HG03432 (cell line): ENCODE results near the gene ARHGAP28.

Experiments
- ATAC-seq: cut with Tn5 transposase; IDR thresholded peaks from one replicate; pipeline ENCODE4 v1.9.1; 2021; ENCODE audit warnings: mild to moderate bottlenecking, moderate library complexity; ENCODE audit not compliant: unreplicated experiment

ARHGAP28 gene

DNA sequence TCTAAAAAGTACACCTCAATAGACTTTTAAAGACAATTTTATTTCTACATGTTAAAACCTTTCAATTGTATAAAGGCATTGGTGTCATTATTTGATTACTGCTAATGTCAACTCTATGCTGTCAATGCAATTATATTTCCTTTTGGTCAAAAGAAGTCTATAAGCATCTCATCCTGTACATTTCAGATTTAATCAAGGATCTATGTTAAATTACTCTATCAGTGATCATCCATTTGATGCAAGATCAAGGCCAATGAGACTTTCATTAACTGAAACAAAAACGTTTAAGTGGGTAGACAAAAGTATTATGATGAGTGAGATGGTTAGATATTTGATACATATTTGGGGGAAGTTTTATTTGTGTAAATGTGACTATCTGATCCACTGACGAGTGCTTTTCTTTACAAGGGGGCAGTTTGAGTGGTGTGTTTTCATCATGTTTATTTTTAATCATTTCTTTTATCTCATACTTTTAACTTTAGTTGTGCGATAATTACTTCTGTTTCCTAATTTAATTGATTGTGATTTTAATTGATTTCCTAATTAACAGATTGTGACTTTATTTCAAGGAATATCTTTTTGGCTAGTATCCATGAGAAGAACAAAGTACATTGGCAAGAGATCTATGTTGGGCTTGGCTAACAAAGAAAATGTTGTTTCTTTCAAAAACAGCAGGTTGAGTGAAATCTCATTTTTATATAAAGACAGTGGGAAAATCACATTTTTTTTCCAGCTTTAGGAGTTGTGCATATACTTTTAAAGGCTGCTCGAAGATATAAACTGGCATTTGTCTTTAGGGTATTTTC is 1.1 kb downstream of the ARHGAP28 start:
- ATAC-seq: no peak

DNA sequence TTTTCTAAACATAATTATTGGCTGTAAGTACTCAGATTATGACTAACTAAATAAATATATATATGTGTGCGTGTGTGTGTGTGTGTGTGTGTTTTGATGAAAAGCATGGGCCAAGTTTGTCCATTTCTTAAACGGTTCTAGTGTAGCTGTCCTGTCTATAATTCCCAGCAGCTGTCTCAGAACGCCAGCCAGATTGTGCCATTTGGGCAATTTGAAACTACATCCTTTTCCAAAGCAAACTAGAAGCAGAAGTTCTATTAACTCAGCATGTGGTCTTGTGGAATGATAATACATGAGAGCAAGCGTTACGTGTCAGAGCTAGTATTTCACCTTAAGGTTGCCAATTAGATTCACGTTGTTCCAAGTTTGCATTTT is 1.7 kb downstream of the ARHGAP28 start:
- ATAC-seq: no peak

DNA sequence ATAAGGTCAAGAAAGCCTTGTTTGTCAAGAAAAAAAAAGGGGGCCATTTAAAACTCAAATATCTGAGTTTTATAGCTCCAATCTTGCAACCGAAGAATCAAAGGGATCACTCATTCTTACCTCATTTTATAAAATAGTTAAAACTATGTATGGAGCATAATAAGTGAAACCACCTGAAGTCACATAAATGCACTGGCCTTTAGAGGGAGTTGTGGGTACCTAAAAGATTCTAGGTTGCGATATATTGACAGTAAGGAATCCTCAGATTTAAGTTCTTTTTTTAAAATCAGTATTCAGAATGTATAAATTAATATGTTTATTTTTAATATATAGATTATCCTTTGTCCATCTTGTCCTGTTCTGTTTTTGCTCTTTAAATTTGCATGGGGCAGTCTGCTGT is 3.4 kb downstream of the ARHGAP28 start:
- ATAC-seq: no peak

DNA sequence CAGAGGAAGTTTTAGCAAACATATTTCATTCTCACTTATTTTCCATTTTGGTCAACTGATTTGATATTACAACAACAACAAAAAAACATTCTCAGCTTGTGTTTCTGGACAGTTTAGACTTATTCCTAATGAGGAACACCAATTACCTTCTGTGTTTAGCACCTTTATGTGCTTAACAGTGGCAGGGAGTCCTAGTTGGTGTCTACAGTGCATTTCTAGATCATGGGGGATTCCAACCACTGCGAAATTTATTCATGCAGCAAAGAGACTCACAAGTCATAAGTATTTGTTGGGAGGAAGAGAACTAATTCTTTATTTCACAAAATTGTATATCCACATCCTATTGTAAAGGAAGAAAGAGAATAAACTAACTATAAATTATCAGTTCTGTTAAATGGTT is 4.2 kb downstream of the ARHGAP28 start:
- no peak for ATAC-seq

DNA sequence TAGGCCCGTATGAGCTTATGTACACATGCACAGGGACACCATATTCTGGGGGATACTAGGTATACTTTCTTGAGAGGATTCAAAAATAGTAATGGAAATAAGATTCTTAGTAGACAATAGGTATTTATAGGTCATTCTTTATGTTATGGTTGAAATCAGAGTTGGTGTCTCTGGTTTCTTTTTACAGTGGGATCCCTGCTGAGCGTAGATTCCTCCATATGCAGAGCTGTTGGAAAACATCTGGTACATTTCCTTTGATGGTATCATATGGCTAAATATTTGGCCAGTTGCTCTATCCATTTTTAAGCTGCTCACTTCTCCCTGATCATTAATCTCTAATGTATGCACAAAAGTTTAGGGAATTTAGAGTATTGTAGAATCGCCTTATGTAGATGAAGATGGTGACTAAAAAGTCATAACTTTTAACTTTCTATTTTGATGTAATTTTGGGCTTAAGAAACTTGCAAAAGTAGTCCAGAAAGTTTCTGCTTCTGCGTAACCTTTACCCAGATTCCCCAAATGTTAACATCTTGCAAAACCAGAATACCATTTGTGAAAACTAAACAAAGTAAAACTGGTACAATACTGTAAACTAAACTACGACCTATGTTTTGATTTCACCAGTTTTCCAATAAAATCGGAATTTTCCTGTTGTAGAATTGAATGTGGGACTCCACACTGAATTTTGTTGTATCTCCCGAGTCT is 5.4 kb downstream of the ARHGAP28 start:
- no peak for ATAC-seq

DNA sequence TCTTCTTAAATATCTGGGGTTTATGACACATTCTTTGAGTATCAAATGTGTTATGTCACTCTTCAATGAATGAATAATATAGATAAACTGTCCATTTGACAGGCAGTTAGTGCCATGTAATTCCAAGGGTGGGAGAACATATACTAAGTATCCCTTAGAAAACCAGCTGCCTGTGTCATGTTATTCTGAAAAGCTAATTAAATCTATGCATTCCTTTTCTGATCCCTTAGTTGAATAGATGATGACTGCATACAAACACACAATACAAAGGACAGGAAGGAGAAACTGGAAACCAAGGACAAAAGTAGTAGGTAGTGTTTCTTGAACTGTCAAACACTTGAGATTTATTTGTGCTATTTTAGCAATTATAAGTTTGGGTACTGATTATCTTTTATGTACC is 8.3 kb downstream of the ARHGAP28 start:
- ATAC-seq: no peak

DNA sequence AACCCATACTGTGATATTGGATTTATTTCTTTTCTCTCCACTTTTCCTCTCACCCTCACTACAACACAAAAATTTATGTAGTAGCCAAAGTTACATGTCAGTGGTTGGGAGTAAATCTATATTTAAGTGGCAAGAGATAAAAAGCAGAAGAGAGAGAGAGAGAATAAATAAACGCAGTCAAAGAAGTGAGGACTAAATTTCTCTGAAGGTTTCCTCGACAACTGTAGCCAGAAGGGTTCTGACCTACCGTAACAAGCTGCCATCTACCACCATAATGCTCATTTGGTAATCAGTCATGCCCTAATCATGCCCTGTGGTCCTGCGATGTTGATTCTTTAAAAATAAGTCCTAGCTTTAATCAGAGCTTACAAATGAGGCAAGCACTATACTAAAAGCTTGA is 9.1 kb downstream of the ARHGAP28 start:
- ATAC-seq: no peak

DNA sequence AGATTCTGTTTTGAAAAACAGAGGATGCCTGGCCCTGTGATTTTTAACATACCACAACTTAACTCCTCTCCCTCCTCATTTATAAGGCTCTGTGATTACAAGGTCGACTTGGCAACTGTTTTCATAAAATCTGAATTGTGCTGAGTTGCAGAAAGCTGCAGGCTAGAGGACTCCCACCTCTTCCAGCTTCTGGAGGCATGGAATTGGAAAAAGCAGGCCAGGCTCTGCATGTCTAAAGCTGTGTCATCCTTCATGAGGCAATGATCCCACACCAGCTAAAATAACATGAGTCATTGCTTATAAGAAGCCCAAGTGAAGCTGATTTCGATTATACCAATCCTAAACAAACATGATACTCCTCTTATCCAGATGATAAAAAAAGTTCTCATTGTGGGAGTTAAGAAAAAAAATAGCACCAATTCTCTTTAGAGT is 11.7 kb downstream of the ARHGAP28 start:
- ATAC-seq: no peak

DNA sequence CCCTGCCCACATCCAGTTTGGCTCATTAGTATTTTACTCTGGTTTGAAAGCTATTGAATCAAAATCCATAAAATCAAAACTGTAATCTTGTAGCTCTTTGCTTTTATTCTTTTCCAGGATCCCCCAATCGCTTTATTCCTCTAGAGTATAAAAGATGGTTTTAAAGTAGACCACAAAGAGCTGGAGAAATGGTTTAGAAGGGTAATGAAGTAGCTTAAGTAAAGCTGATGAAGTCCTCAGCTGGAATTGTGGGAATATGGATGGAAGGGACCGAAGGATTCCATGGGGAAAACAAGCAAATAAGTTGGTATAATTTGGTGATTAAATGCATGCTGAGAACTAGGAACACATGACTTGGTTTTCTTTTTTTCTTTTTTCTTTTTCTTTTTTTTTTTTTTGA is 12.3 kb downstream of the ARHGAP28 start:
- ATAC-seq: no peak

DNA sequence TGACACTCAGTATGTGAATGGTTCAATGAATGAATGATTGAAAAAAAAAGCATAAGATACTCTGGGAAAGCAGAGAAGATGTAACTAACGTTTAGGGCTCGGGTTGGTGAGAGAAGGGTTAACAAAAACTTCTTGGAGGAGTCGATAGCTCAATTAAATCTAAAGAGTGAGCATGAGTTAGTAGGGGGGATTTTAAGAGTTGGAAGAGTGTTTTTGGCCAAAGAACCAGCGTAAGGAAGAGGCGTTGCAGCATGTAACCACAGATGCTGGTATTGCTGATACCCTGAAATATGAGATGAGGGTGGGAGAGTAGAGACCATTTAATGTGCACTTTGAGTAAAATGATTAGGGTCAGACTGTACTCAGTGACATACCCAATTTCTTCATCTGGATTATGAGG is 14.5 kb downstream of the ARHGAP28 start:
- no peak for ATAC-seq

DNA sequence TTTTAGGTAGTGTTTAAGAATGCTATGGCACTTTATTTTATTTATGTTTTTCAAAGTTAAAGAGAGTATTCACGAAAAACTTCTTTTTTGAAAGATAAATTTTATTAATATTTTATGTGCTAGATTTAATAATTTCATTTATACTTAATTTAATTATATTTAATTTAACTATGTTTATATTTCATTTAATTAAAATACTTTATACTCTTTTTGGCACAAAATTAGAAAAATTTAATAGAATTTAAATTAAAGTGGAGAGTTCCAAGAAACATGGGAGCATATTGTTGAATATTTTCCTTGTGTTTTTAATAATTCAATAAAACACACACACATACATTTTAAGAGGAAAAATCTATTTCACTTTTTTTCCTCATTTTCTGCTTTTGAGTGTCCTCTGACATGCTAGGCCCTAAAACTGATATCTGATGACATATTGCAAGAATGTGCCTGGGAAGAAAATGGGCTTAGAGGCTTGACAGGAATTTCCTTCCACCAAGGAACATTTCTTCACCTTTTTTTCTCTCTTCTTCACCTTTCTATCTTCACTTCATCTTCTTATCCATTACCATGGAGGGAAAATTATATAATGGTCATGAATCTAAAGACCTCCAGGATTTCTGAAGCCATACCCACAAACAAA is 15.4 kb downstream of the ARHGAP28 start:
- ATAC-seq: no peak

DNA sequence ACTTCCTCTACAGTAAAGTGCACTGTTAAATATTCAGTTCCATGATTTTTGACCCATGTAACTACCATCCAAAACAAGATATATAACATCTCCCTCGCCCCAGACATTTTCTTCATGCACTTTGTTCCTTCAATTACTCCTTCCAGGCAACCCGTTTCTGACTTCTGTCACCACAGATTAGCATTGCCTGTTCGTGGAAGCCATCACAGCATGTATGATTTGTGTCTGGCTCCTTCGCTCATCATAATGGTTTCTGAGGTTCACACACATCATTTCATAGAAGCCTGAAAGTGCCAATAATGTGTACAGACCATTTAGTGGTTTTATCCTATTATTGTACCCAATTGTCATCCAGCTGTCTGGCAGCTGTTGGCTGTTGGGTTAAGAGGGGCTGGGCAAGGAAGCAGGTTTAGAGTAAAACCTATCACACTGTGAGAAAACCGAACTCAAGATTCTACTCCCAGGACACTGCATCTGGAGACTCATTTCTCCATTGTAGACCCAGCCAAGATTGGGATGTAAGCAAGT is 16.1 kb downstream of the ARHGAP28 start:
- no peak for ATAC-seq

DNA sequence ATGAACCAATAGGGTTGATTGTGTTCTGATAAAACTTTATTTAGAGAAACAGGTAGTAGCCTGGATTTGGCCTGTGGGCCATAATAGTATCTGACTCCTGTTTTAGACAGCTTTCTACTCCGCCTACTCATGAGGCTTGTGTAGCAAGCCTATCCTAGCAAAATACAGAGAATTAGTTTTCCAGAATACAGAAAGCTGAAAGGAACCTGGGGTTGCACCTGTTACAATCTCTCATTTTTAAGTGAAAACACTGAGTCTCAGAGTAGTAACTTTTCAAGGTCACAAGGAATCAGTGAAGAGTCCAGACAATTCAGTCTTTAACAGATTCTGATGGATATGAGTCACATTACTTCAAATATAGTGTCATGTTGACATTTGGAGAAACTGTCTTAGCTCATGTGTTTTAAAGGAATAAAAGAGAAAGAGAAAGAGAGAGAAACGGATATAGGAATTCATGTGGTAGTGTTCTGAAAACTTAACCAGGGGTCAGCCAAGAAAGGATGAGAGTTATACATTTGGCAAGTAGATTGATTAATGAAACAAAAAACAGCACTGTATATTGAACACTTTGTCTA is 17.0 kb downstream of the ARHGAP28 start:
- ATAC-seq: no peak

DNA sequence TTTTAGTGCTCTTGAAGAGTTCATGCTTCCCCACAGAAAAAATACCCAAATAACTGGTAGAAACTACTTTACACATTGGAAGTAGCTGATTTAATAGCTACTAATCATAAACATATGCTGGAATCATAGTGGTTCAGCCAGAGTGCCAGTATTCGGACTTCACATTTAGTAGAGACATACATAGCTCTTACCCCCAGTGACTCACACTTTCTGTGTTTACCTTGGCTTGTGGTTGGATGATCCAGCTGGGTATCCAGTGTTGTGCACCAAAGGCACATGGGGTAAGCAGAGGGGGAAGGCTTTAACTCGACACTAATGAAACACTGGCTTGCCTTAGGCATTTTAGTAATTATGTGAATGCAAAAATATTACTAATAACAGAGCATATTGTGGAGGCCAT is 18.1 kb downstream of the ARHGAP28 start:
- ATAC-seq: no peak

DNA sequence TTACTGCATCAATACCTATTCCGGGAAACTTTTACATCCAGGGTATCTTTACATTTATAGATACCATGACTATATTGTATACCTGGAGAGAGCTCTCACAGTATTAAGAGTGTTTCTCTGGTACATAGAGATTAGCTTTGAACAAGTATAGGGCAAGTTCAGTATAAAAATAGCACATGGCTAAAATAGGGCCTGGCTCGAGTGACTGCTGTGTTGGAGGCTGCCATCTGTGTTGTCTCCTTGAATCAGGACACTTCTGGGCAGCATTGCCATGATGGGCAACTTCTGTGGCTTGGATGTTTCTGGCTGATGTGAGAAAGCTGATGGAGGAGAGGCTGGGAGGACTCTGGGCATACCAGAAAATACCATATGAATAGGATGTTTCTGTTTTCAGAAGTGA is 18.7 kb downstream of the ARHGAP28 start:
- no peak for ATAC-seq

DNA sequence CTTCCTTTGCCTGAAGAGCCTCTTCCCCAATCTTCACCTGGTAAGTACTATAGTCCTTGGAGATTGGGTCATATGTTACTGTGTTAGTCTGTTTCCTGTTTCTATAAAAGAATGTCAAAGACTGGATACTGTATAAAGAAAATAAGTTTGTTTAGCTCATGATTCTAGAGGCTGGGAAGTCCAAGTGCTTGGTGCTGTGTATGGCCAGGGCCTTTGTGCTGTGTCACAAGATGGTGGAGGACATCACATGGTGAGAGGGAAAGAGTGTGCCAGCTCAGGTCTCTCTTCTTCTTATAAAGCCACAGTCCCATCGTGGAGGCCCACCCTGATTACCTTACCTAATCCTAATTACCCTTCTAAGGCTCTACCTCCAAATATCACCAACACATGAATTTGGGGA is 20.9 kb downstream of the ARHGAP28 start:
- no peak for ATAC-seq

DNA sequence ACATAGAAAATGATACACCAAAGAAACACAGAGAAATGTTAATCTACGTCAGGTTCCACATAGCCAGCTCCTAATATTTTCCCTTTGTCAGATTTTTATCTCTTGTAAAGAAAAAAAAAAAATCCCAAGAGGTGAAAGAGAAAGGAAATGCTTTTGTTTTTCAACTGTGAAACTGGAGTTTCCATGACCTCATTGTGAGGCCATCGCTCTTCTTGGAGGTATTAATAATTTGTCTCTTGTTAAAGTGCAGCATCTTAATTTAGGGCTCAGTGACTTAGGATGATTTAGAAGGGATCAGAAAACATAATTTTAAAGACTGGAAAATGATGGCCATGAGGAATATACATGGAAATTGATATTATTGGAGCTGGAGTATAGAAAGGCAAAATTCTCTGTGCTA is 21.7 kb downstream of the ARHGAP28 start:
- ATAC-seq: no peak

DNA sequence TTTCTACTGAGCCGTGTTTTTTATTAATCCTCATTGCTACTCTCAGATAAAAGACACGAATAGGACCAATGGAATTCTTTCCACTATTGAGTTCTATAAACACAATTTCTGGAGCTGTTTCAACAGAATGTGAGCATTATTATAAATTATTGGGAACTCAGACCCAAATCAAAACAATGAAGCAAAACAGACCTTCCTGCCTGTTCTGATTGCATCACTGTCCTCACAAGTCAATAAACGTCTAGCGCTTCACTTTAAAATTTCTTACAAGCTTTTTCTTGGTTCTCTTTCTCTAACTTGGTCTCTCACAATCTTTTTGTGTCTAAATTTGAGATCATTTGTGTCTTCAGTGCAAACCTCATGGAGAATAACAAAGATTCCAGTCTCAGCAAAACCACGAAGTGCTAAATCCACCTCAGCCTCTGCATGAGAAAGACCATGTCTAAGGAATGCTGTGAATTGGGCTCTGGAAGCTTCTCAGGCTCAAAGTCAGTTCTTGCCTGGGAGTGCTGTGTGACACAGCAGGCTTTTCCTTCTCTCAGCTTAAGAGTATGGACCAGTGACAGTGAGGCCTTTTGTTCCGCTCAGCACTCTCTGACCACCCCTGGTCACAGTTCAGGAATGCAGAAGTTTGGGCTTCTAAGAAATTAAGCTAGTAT is 22.8 kb downstream of the ARHGAP28 start:
- no peak for ATAC-seq

DNA sequence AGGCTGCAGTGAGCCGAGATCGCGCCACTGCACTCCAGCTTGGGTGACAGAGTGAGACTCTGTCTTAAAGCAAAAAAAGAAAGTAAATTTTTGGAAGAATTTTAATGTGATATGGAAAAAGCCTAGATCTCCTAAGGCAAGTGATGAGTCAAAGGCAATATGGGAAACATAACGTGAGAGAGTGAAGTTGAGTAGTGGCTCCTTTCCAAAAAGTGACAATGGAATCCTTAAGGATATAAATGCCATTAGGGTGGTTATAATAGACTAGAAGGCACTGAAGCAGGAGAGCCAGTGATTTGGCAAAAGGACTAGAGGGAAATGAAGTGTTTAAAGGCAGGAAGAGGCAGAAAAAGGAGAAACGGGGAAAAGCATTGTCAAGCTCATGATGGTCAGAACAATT is 25.6 kb downstream of the ARHGAP28 start:
- no peak for ATAC-seq

DNA sequence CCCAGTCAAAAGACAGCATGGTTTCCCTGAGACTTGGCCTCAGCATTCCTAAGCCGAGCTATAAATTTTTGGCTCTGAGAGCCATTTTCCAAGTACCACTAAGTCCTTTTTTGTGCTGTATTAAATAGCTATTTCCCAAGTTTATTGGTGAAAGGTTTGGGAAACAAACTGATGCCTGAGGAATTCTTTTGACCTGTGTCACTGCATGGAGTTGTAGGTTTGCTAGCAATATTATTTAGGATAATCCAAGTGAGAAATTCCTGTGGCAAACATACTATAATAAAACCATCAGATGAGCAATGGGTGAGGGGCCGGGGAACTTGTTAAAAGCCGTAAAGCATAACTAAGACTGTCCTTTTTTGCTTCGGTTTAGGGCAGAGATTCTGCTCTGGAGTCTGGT is 28.4 kb downstream of the ARHGAP28 start:
- no peak for ATAC-seq

DNA sequence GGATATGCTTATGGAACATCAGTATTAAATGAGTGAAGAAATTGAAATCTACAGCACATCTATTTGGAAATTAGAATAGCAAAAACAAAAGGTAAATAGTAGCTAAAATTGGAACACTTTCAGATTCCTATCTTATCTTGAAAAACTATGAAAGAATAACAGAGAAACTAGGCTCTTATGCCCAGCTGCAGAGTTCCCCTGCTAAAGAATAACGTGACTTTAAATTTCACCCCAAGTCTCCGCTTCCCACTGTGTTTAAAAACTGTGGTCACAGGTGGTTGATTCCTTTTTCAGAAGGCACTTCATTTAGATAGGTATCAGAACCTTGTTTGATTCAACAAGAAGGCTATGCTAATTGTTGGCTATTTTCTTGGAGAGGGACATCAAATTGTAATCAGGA is 30.1 kb downstream of the ARHGAP28 start:
- no peak for ATAC-seq
